Rectal smooth muscle tissue (tissue), 1 donor: Measurements from ENCODE around the gene LSR.

Experiments used
- H3K27ac ChIP-seq: one replicate; pipeline ENCODE4 v1.7.0; 2013; ENCODE audit warnings: low read depth, low read length, inconsistent platforms
- H3K27me3 ChIP-seq: one replicate; pipeline ENCODE4 v1.7.0; 2013; ENCODE audit warnings: low read length; ENCODE audit not compliant: control insufficient read depth, insufficient read depth
- H3K36me3 ChIP-seq: one replicate; pipeline ENCODE4 v1.7.0; 2013; ENCODE audit warnings: low read length; ENCODE audit not compliant: control insufficient read depth, insufficient read depth
- H3K4me1 ChIP-seq: one replicate; pipeline ENCODE4 v1.7.0; 2013; ENCODE audit warnings: low read length; ENCODE audit not compliant: control insufficient read depth, insufficient read depth
- H3K4me3 ChIP-seq: one replicate; pipeline ENCODE4 v1.7.0; 2013; ENCODE audit warnings: low read length
- H3K9ac ChIP-seq: one replicate; pipeline ENCODE4 v1.7.0; 2013; ENCODE audit warnings: low read length

The LSR gene

GRCh38 chr19:35222373-35223015, 26.3 kb upstream of the LSR start:
- H3K27me3 ChIP-seq = no peaks in the 10 kb centered on the region
- no peak overlapping the region for H3K4me3 ChIP-seq
- H3K9ac ChIP-seq = no peak overlapping the region
- H3K27ac ChIP-seq = no peak overlapping the region
- no peaks in the 10 kb centered on the region for H3K36me3 ChIP-seq
- H3K4me1 ChIP-seq = no peaks in the 10 kb centered on the region

- H3K36me3 ChIP-seq = no peaks in the 10 kb centered on the region
Observed at GRCh38 chr19:35223084-35223790, 25.6 kb upstream of the LSR start.

GRCh38 chr19:35223862-35224505, 24.8 kb upstream of the LSR start:
- no peak overlapping the region for H3K4me3 ChIP-seq
- no peaks in the 10 kb centered on the region for H3K27me3 ChIP-seq
- H3K9ac ChIP-seq = no peak overlapping the region
- no peaks in the 10 kb centered on the region for H3K4me1 ChIP-seq
- no peak overlapping the region for H3K27ac ChIP-seq
- no peaks in the 10 kb centered on the region for H3K36me3 ChIP-seq

More at GRCh38 chr19:35223084-35223790, 25.6 kb upstream of the LSR start:
- H3K9ac ChIP-seq = no peak overlapping the region
- no peak overlapping the region for H3K27ac ChIP-seq
- H3K4me3 ChIP-seq = no peak overlapping the region
- no peaks in the 10 kb centered on the region for H3K27me3 ChIP-seq
- no peaks in the 10 kb centered on the region for H3K4me1 ChIP-seq

- Histone ChIP-seq H3K9ac (no peak overlapping the region), H3K27ac (no peak overlapping the region), H3K4me3 (no peak overlapping the region)
Observed at GRCh38 chr19:35224681-35225571, 23.9 kb upstream of the LSR start.

GRCh38 chr19:35225951-35226350, 22.9 kb upstream of the LSR start:
- H3K9ac ChIP-seq = no peak overlapping the region
- H3K4me3 ChIP-seq = no peak overlapping the region
- H3K27me3 ChIP-seq = no peaks in the 10 kb centered on the region
- H3K4me1 ChIP-seq = no peaks in the 10 kb centered on the region
- H3K27ac ChIP-seq = no peak overlapping the region
- no peaks in the 10 kb centered on the region for H3K36me3 ChIP-seq

More at GRCh38 chr19:35224681-35225571, 23.9 kb upstream of the LSR start:
- Histone ChIP-seq H3K4me1 (no peaks in the 10 kb centered on the region), H3K36me3 (no peaks in the 10 kb centered on the region), H3K27me3 (no peaks in the 10 kb centered on the region)

GRCh38 chr19:35226748-35227147, 22.1 kb upstream of the LSR start:
- Histone ChIP-seq H3K4me1 (no peaks in the 10 kb centered on the region), H3K36me3 (no peaks in the 10 kb centered on the region), H3K4me3 (no peak overlapping the region), H3K9ac (no peak overlapping the region), H3K27ac (no peak overlapping the region), H3K27me3 (no peaks in the 10 kb centered on the region)

- Histone ChIP-seq H3K9ac (no peak within 1 kb of the TSS), H3K36me3 (no peaks in the 10 kb centered on the region), H3K4me3 (no peak within 1 kb of the TSS), H3K27me3 (no peaks in the 10 kb centered on the region), H3K4me1 (no peaks in the 10 kb centered on the region), H3K27ac (no peak within 1 kb of the TSS)
Observed at GRCh38 chr19:35228177-35228930, 20.4 kb upstream of the LSR start, which contains the start of gene FAM187B. FAM187B (minus strand) TSS chr19:35228739; CDS start chr19:35228680, 59 bp downstream.

- Histone ChIP-seq H3K9ac (no peak overlapping the region), H3K4me3 (no peak overlapping the region), H3K36me3 (no peaks in the 10 kb centered on the region), H3K27ac (no peak overlapping the region), H3K4me1 (no peaks in the 10 kb centered on the region), H3K27me3 (no peaks in the 10 kb centered on the region)
Observed at GRCh38 chr19:35229601-35230000, 19.2 kb upstream of the LSR start.

- Histone ChIP-seq H3K4me1 (no peaks in the 10 kb centered on the region), H3K9ac (no peak overlapping the region), H3K27ac (no peak overlapping the region), H3K36me3 (no peaks in the 10 kb centered on the region), H3K27me3 (no peaks in the 10 kb centered on the region), H3K4me3 (no peak overlapping the region)
Observed at GRCh38 chr19:35231956-35232645, 16.7 kb upstream of the LSR start.

GRCh38 chr19:35232912-35233311, 15.9 kb upstream of the LSR start:
- no peak overlapping the region for H3K4me3 ChIP-seq
- no peaks in the 10 kb centered on the region for H3K27me3 ChIP-seq
- no peak overlapping the region for H3K27ac ChIP-seq
- H3K36me3 ChIP-seq = no peaks in the 10 kb centered on the region
- H3K4me1 ChIP-seq = no peaks in the 10 kb centered on the region
- H3K9ac ChIP-seq = no peak overlapping the region

GRCh38 chr19:35236638-35237400, 12.0 kb upstream of the LSR start:
- no peak overlapping the region for H3K9ac ChIP-seq

More at GRCh38 chr19:35236638-35237400, 12.0 kb upstream of the LSR start:
- Histone ChIP-seq H3K36me3 (no peaks in the 10 kb centered on the region), H3K4me3 (no peak overlapping the region), H3K4me1 (no peaks in the 10 kb centered on the region), H3K27ac (no peak overlapping the region), H3K27me3 (no peaks in the 10 kb centered on the region)
